Panc1 (cell line): ENCODE measurements around the gene EXOC6B. TPM values are rescaled to one million over a fixed set of nuclear protein-coding genes. Genes with fewer than 3 reads are reported as not detected.

Experiments
- ATAC-seq: fragments of 200-7000 bp; cut with Tn5 transposase; 2 replicates; pipeline ENCODE4 v1.9.1; 2020; ENCODE audit warnings: mild to moderate bottlenecking, moderate library complexity
- BruUV-seq: library from RNA; stranded (reverse); fragments of 400-500 nt; replicated peaks from 2 replicates; lab custom pipeline; 2021; lab: Mats Ljungman, UMichigan
- CTCF ChIA-PET: fragments of 300-600 bp; sonication (Branson Sonifier 250); formaldehyde crosslinking; loops from one replicate; lab custom pipeline; 2022; ENCODE audit warnings: antibody characterized with exemption; lab: Charles Lee
- POLR2A ChIA-PET: fragments of 300-600 bp; sonication (Branson Sonifier 250); formaldehyde crosslinking; loops from one replicate; lab custom pipeline; 2022; ENCODE audit warnings: antibody characterized with exemption; lab: Charles Lee
- DNase-seq: peaks from one replicate; pipeline ENCODE4 v3.0.0-alpha.2; 2010; ENCODE audit warnings: low read depth, low spot score
- H3K27ac ChIP-seq: 2 replicates; pipeline ENCODE4 v1.5.1; 2011; ENCODE audit warnings: mild to moderate bottlenecking, low read length, inconsistent platforms
- H3K27me3 ChIP-seq: fragments of 200-500 bp; sonication (Bioruptor generic); 2 replicates; pipeline ENCODE4 v1.6.0; 2014; ENCODE audit warnings: low read length, inconsistent platforms; ENCODE audit not compliant: control insufficient read depth, insufficient read depth
- H3K36me3 ChIP-seq: fragments of 200-500 bp; sonication (Bioruptor generic); 2 replicates; pipeline ENCODE4 v1.5.1; 2014; ENCODE audit warnings: inconsistent platforms, mild to moderate bottlenecking, low read length, moderate library complexity; ENCODE audit not compliant: control insufficient read depth, insufficient read depth
- H3K4me1 ChIP-seq: 2 replicates; pipeline ENCODE4 v1.5.1; 2011; ENCODE audit warnings: inconsistent platforms, mild to moderate bottlenecking, low read length, moderate library complexity; ENCODE audit not compliant: control insufficient read depth, insufficient read depth
- H3K4me3 ChIP-seq, 2 experiments: 2 replicates each; pipeline ENCODE4 v1.5.1; 2011 to 2012; ENCODE audit warnings: low read depth in 2 of 2, low read length in 2 of 2, mild to moderate bottlenecking in 2 of 2, inconsistent platforms in 1 of 2, moderate library complexity in 1 of 2
- H3K9me3 ChIP-seq: fragments of 200-500 bp; sonication (Bioruptor generic); 2 replicates; pipeline ENCODE4 v1.5.1; 2014; ENCODE audit warnings: low read depth, mild to moderate bottlenecking, inconsistent platforms, low read length, moderate library complexity; ENCODE audit not compliant: control insufficient read depth, insufficient read depth
- CTCF ChIP-seq: fragments of 450-650 bp; IDR thresholded peaks from 2 replicates; pipeline ENCODE4 v1.5.1; 2017; ENCODE audit warnings: mild to moderate bottlenecking
- POLR2AphosphoS5 ChIP-seq: IDR thresholded peaks from 2 replicates; pipeline ENCODE4 v1.6.1; 2012; ENCODE audit warnings: mild to moderate bottlenecking, low read depth, low read length, moderate library complexity
- REST ChIP-seq, 2 experiments: IDR thresholded peaks; 2 replicates each; pipeline ENCODE4 v1.6.1; 2011 to 2012; ENCODE audit warnings: low read depth in 2 of 2, control low read depth in 1 of 2, low read length in 1 of 2, mild to moderate bottlenecking in 1 of 2, moderate library complexity in 1 of 2; ENCODE audit not compliant: insufficient read depth in 1 of 2
- SIN3A ChIP-seq: IDR thresholded peaks from 2 replicates; pipeline ENCODE4 v1.6.1; 2012; ENCODE audit warnings: low read depth, mild to moderate bottlenecking, low read length, moderate library complexity, borderline replicate concordance; ENCODE audit not compliant: insufficient read depth
- TCF7L2 ChIP-seq: IDR thresholded peaks from 2 replicates; pipeline ENCODE4 v1.6.1; 2011; ENCODE audit warnings: mild to moderate bottlenecking, low read depth, low read length, inconsistent platforms
- in situ Hi-C: cut with HindIII; loops from 2 replicates; pipeline ENCODE4 v1.10.0; 2016; ENCODE audit warnings: low sequenced_read_pairs, low pct_unique_long_range_greater_than_20kb
- intact Hi-C: fragments of 100-400 bp; cut with micrococcal nuclease; formaldehyde crosslinking; loops from one replicate; pipeline ENCODE4 v1.10.0; 2022; ENCODE audit not compliant: unreplicated experiment
- total RNA-seq: library from RNA; stranded (reverse); gene quantifications from one replicate; pipeline ENCODE4 v1.2.1, GENCODE V29; 2021; ENCODE audit not compliant: unreplicated experiment

The EXOC6B gene
- total RNA-seq, 1 experiment from 2014 or later: 23.2 TPM

- no TSS peak for BruUV-seq
- Histone ChIP-seq H3K4me3 (no peak overlapping the region), H3K27me3 (no peaks in the 10 kb centered on the region), H3K9me3 (no peaks in the 10 kb centered on the region), H3K27ac (no peak overlapping the region), H3K36me3 (no peaks in the 10 kb centered on the region), H3K4me1 (no peaks in the 10 kb centered on the region)
- POLR2A ChIA-PET: no interaction called here
- in situ Hi-C loops (no loop called here), intact Hi-C loops (no loop called here)
- no peak for TF ChIP-seq TCF7L2
- TF ChIP-seq POLR2AphosphoS5: no peak
- TF ChIP-seq REST (IDR thresholded peaks at IDR 0.05; ENCODE audit: insufficient read depth in 1 of 2, low read depth in 2 of 2, low read length in 1 of 2): no peak
- TF ChIP-seq CTCF: no peak
- no peak for TF ChIP-seq SIN3A
- ATAC-seq (no peak), DNase-seq (no peak)
- CTCF ChIA-PET: no interaction called here
Observed at GRCh38 chr2:72414137-72414760, 411.6 kb downstream of the EXOC6B start.

DNA sequence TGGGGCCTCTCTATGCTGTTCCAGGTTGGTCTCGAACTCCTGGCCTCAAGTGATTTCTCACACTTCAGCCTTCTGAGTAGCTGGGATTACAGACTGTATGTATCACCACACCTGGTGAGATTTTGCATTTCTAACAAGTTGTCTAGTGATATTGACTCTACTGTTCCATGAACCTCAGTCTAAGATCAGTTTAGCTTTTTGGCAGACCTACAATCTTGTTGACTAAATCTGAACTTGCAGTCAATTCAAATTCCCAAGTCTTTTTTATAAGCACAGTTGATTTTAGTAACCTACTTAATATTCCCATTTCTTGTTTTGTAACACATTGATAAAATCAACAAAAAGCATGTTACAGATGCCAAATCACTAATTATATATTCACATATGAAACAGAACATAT, 412.1 kb downstream of the EXOC6B start:
- no peak overlapping the region for H3K4me3 ChIP-seq
- in situ Hi-C loops (no loop called here), intact Hi-C loops (no loop called here)
- TF ChIP-seq CTCF (no peak), TCF7L2 (no peak), SIN3A (no peak), POLR2AphosphoS5 (no peak), REST (IDR thresholded peaks at IDR 0.05; ENCODE audit: insufficient read depth in 1 of 2, low read depth in 2 of 2, low read length in 1 of 2) (no peak)
- no peaks in the 10 kb centered on the region for H3K36me3 ChIP-seq
- H3K9me3 ChIP-seq: no peaks in the 10 kb centered on the region
- H3K27me3 ChIP-seq: no peaks in the 10 kb centered on the region
- ChIA-PET CTCF (no interaction called here), POLR2A (no interaction called here)
- ATAC-seq (no peak), DNase-seq (no peak)
- BruUV-seq: no TSS peak
- H3K27ac ChIP-seq: no peak overlapping the region
- H3K4me1 ChIP-seq: no peaks in the 10 kb centered on the region
